Stimulated activated CD8-positive, alpha-beta memory T cell treated with anti-CD3 and anti-CD28 coated beads, Interleukin-7, amount 100 ng/mL, for 4 hours (primary cell): ENCODE data around the gene ZGPAT.
A peak's percentile ranks its signal among the peaks of the same experiment; 100 is the strongest.
"Not testable (repeated sequence)": the region's sequence is repeated elsewhere in the genome, so short reads cannot be mapped to it uniquely, and the experiment has no call there.

Experiments
- DNase-seq, 2 donors: peaks; one replicate each; pipeline ENCODE4 v3.0.0-alpha.2; 2020; ENCODE audit warnings: low read depth in 2 of 2

The ZGPAT gene

GRCh38 chr20:63702751-63703470 is 4.9 kb upstream of the ZGPAT start:
- no peak for DNase-seq

- DNase-seq, result no peak
Observed at GRCh38 chr20:63703471-63703975, 4.3 kb upstream of the ZGPAT start.

DNA sequence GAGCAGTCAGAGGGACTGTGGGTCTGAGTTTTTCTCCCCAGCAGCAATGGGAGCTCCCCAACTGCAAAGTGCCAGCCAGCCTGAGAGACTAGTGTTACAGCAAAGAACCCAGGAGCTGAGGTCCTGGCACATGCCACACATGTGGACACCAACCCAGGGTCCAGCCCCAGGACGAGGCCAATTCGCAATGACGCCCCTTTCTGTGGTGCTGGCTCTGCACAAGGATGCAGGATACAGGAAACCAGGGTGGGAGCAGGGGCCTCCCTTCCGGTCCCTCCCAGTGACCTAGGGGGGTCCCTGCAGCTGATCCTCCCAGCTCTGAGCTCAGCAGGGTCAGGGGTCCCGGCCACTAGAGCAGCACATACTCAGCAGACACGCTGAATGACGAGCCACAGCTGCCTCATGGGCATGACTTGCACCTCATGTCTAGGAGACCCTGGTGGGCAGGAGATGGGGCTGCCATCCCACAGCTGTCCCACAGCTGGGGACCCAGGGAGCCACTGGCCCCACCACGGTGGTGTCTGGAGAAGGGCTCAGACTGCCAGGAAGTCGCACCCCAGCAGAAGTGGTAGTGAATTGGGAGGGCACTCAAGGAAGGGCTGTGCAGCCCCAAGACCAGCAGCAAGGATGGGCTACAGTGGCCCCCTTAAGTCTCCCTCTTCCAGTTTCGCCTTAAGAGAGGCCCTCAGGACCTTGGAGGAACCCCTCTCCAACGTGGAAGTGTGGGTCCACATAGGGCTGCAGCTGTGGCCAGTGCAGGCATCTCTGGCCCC is 3.7 kb upstream of the ZGPAT start:
- no peak for DNase-seq

DNA sequence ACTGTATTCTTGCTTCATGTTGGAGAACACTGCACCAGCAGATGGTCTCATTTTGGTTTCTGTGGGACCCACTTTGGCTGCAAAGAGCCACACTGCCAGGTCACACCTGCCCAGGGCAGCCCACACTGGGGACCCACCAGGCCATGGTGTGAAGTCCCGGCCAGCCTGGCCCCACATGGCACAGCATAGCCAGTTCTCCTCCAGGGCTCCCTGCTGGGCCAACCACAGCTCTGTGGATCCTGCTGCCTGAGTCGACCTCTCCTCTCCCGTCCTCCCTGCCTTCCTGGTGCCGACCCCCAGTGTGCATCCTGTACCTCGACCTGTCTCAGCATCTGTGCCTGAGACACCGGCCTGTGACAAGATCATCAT is 3.1 kb upstream of the ZGPAT start:
- no peak for DNase-seq

GRCh38 chr20:63705232-63706026 is 2.4 kb upstream of the ZGPAT start:
- no peak for DNase-seq

DNA sequence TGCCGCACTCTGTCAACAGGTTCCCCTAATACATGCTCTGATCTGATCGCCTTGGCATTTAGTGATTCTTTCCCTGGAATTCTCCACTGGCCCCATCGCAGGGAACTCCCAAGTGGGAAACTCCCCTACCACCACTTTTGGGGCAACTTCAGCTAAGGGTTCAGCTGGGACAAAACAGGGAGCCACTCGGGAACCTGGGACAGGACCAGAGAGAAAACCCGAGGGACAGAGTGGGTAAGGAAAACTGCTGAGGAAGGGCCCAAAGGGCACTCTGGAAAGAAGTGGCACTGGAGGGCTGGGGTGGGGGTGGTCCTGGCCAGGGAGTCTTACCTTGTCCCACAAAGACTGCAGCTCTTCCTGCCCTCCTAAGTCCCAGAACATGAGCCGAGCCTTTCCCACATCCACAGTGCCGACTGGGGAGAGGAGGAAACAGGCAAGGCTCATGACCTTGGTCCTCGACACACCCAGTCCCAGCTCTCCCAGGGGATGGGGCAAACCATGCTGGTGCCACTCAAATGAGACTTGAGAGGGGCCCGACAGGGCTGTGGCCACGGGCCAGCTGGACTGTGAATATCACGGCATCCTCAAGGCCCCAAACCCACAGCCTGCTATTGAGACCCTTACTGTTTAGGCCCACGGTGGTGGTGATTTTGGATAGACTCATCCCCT is 1.7 kb upstream of the ZGPAT start:
- DNase-seq, result no peak

GRCh38 chr20:63706852-63707557 is 834 bp upstream of the ZGPAT start:
- peak; percentile 43 to 60 for DNase-seq

DNA sequence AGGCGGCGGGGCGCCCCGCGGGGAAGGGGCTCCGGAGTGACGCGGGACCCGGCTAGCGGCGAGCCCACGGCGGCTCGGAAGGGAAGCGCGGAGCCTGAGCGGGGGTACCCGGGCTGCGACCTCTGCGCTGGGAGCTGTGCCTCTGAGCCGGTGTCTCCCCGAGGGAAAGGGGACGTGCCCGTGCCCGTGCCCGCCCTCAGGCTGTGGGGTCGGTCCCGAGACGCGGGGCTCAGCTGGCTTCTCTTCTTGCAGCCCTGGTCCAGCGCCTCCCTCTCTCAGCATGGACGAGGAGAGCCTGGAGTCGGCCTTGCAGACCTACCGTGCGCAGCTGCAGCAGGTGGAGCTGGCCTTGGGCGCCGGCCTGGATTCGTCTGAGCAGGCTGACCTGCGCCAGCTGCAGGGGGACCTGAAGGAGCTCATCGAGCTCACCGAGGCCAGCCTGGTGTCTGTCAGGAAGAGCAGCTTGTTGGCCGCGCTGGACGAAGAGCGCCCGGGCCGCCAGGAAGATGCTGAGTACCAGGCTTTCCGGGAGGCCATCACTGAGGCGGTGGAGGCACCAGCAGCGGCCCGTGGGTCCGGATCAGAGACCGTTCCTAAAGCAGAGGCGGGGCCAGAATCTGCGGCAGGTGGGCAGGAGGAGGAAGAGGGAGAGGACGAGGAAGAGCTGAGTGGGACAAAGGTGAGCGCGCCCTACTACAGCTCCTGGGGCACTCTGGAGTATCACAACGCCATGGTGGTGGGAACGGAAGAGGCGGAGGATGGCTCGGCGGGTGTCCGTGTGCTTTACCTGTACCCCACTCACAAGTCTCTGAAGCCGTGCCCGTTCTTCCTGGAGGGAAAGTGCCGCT is 686 bp downstream of the ZGPAT start:
- no peak for DNase-seq

DNA sequence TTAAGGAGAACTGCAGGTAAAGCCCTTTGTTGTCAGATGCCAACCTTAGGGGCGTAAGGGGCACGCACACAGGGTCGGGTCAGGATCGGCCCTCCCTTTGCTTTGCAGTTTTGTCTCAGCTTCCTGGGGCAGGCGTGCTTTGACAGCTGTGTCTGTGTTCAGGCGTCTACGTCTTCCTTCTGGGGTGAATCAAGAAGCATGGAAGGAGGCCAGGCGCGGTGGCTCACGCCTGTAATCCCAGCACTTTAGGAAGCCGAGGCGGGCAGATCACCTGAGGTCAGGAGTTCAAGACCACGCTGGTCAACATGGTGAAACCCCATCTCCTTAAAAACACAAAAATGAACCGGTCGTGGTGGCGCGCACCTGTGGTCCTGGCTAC is 1.3 kb downstream of the ZGPAT start:
- no peak for DNase-seq

DNA sequence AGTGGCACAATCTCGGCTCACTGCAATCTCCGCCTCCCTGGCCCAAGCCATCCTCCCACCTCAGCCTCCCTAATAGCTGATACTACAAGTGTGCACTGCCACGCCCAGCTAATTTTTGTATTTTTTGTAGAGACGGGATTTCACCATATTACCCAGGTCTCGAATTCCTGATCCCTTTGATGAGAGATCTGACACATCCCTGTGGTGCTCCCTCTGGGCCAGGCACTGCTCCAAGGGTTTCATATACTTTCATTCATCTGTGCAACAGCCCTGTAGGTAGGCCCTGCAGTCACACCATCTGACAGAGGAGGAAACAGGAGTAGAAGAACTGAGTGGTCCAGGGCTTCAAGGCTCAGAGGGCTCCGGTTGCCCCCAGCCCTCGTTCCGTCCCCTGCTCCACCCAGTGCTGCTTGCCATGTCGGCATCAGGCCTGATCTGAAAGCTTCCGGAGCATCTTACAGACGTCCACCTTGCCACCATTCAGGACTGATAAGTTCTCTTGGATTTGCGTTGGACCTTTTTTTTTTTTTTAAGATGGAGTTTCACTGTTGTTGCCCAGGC is 3.3 kb downstream of the ZGPAT start:
- DNase-seq, result no peak

- no peak for DNase-seq
Observed at GRCh38 chr20:63712191-63712590, 4.4 kb downstream of the ZGPAT start.

DNA sequence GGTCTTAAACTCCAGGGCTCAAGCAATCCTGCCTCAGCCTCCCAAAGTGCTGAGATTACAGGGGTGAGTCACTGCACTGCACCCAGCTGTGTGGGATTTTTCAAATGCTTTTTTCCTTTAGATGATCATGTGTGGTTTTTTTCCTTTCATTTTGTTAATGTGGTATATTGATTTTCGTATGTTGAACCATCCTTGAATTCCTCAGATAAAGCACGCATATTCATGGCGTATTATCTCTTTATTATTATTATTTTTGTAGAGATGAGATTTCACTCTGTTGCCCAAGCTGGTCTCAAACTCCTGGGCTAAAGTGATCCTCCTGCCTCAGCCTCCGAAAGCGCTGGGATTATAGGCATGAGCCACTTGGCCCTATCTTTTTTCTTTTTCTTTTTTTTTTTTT is 7.0 kb downstream of the ZGPAT start:
- DNase-seq, result no peak

DNA sequence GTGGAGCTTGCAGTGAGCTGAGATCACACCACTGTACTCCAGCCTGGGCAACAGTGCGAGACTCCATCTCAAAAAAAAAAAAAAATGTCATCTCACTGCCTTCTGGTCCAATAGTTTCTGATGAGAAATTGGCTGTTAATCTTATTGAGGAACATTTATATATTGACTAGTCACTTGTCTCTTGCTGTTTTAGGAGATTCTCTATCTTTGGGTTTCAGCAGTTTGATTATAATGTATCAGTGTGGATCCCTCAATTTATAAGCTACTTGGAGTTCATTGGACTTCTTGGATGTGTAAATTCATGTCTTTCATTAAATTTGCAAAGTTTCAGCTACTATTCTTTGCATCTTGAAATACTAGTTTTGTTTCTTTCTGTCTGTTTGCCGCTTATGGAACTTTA is 11.2 kb downstream of the ZGPAT start:
- no peak for DNase-seq

- not testable (repeated sequence) for DNase-seq
Observed at GRCh38 chr20:63722967-63723622, 15.3 kb downstream of the ZGPAT start.

GRCh38 chr20:63730189-63730733 is 22.4 kb downstream of the ZGPAT start:
- DNase-seq, result not testable (repeated sequence)

DNA sequence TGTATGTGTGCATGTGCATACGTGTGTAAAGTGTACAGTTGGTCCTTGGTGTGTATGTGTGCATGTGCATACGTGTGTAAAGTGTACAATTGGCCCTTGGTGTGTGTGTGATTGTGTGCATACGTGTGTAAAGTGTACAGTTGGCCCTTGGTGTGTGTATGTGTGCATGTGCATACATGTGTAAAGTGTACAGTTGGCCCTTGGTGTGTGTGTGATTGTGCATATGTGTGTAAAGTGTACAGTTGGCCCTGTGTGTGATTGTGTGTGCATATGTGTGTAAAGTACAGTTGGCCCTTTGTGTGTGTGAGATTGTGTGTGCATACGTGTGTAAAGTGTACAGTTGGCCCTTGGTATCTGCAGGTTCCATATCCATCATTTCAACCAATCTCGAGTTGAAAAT is 23.6 kb downstream of the ZGPAT start:
- no peak for DNase-seq

DNA sequence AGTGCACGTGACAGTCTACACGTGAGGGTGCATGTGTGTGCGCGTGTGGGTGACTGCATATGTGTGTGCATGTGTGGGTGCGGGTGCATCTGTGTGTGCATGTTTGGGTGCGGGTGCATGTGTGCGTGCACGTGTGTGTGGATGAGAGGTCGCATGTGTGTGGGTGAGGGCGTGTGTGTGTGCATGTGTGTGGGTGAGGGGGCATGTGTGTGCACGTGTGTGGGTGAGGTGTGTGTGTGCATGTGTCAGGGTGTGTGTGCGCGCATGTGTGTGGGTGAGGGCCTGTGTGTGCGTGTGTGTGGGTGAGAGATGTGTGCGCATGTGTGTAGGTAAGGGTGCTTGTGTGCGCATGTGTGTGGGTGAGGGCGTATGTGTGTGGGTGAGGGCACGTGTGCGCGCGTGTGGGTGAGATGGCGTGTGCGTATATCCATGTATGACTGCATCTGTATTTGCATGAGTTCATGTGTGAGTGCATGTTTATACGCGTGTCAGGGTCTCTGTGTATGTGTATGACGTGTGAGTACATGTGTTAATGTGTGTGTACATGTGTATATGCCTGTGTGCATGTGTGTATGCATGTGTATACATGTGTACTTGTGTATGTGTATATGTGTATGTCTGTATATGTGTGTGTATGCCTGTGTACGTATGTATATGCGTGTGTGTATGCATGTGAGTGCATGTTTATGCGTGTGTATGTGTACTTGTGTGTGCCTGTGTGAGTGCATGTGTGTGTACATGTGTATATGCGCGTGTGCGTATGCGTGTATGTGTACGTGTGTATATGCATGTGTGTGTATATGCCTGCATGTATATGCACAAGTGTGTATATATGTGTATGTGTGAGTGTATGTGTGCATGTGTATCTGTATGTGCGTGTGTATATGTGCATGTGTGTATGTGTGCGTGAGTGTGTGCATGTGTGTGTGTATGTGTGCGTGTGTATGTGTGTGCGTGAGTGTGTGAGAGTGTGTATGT is 24.6 kb downstream of the ZGPAT start:
- no peak for DNase-seq

- no peak for DNase-seq
Observed at GRCh38 chr20:63733117-63733516, 25.3 kb downstream of the ZGPAT start.
